Retina (tissue), 1 donor: ENCODE measurements around the gene RELA.
"Not testable (repeated sequence)": the region's sequence is repeated elsewhere in the genome, so short reads cannot be mapped to it uniquely, and the experiment has no call there.

Experiments used
- DNase-seq: peaks from one replicate; pipeline ENCODE4 v3.0.0-alpha.2; 2016

The RELA gene

DNA sequence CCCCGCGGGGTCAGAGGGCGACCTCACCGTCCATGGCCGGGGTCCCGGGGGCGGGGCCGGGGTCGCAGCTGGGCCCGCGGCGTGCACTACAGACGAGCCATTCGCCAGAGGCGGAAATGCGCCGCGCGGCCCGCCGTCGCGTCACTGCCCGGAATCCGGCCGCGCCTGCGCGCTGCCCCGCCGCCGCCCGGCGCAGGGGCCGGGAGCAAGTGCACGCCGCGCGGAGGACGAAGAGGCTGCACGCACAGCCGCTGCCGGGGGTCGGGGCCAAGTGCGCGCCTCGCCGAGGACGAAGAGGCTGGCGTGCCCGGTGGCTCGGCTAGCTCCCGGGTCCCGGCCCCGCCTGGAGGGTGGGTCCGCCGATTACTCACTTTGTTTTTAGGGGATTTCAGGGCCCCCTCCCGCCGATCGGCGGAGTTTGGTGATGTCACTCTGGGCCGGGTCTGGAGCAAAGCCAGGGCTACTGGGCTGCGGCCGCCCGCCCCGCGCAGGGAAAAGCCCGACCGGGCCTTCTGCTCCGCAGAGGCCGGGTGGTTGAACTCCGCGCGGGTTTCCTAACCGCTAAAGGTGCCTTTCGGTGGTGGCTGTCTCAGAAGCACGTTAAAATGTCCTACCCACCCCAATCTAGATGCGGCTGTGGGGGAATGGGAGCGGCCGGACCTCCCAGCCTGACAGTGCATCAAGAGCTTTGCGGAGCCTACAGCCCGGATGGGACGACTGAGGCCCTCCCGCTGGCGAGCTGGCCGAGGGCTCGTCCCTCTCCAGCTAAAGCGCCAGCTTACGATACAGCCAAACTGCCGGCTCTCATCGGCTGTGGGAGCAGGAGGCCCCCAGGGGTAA lies at the start of gene RELA:
Gene RELA, minus strand, starts transcription at position 118 of the 840 bp plus-strand sequence. Its CDS starts 84 bp downstream, at position 34.
- peak; percentile 96 for DNase-seq

DNA sequence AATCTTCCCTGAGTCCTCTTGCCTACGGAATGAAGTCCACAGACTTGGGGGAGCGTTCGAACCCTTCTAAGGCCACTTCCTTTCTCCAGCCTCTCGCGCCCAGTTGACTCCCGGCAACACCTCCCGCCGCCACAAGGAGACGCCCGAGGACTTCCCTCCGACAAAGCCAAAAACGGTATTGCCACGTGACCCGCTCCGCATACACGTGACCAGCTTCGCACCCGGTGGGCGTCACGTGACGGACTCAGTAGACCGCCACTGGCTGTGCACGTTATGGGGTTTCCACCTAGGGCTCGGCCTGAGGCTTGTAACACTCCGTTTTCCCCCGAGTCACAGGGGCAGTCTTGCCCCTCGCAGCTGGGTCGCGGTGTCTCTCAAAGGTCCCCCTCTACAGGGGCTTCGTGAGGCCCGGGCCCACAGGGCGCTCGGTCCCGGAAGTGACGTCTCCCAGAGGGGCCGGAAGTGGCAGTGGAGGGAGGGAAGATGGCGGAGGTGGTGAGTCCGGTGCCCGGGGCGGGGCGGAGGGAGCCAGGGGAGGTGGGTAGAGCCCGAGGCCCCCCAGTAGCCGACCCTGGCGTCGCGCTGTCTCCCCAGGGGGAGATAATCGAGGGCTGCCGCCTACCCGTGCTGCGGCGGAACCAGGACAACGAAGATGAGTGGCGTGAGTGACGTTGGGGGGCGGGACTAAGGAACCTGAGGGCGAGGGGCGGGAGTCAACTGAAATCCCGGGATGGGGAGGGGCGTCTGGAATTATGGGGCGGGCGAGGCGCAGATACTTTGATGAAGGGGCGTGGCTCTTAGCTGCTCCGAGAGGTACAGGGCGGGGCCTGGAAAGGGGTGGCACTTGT lies 49.3 kb upstream of the RELA start, which contains the start of gene KAT5:
Gene KAT5, plus strand, starts transcription at position 468 of the 848 bp plus-strand sequence. Its CDS starts 16 bp downstream, at position 484.
- peak; percentile 100 for DNase-seq

DNA sequence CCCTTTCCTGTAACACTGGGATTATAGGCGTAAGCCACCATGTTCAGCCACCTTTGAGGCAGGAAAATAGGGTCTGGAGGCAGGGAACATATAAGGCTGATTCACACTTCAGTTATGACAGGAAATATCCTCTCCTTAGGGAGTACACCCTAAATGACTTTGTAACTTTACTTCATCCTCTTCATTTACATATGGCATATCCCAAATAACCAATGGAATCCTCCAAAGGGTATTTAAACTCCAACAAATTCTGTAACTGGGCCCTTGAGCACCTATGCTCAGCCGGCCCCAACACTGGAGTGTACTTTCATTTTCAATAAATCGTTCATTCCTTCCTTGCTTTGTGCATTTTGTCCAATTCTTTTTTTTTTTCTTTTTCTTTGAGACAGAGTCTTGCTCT lies 47.7 kb upstream of the RELA start:
- DNase-seq = no peak

DNA sequence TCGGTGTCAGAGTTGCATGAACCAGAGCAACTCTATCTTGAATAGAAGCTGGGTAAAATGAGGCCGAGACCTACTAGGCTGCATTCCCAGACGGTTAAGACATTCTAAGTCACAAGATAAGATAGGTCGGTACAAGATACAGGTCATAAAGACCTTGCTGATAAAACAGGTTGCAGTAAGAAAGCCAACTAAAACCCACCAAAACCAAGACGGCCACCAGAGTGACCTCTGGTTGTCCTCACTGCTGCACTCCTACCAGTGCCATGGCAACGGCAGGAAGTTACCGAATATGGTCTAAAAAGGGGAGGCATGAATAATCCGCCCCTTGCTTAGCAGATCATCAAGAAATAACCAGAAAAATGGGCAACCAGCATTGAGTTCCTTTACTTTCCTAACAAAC lies 46.9 kb upstream of the RELA start:
- DNase-seq = no peak

DNA sequence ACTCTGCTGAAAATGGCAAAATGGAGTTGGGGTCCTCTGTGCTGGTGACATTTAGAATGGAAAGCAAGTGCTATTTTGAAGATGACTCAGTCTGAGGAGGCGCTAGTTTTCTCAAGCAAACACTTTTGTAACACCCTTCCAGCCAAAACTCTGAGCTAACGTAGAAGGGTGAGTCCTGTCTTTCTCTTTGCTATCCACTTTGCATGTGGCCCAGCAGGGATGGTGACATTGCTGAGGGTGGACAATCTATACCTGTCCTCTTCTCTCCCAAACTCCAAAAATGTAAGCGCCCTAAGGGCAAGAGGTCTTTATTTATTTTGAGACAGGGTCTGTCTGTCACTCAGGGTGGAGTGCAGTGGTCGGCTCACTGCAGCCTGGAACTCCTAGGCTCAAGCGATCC lies 45.7 kb upstream of the RELA start:
- DNase-seq = no peak

DNA sequence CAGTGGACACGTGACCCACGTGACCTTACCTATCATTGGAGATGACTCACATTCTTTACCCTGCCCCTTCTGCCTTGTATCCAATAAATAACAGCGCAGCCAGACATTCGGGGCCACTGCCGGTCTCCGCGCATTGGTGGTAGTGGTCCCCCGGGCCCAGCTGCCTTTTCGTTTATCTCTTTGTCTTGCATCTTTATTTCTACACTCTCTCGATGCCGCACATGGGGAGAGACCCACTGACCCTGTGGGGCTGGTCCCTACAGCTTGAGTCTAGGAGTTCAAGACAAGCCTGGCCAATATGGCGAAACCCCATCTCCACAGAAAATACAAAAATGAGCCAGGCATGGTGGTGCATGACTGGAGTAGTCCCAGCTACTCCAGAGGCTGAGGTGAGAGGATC lies 44.3 kb upstream of the RELA start:
- not testable (repeated sequence) for DNase-seq

DNA sequence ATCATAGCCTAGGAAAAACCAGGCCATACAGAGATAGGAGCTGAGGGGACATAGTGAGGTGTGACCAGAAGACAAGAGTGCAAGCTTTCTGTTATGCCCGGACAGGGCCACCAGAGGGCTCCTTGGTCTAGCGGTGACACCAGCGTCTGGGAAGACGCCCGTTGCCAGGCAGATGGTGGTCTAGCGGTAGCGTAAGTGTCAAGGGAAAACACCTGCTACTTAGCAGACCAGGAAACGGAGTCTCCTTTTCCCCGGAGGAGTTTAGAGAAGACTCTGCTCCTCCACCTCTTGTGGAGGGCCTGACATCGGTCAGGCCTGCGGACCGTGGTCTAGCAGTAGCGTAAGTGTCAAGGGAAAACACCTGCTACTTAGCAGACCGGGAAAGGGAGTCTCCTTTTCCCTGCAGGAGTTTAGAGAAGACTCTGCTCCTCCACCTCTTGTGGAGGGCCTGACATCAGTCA lies 43.6 kb upstream of the RELA start:
- DNase-seq = peak; percentile 81

DNA sequence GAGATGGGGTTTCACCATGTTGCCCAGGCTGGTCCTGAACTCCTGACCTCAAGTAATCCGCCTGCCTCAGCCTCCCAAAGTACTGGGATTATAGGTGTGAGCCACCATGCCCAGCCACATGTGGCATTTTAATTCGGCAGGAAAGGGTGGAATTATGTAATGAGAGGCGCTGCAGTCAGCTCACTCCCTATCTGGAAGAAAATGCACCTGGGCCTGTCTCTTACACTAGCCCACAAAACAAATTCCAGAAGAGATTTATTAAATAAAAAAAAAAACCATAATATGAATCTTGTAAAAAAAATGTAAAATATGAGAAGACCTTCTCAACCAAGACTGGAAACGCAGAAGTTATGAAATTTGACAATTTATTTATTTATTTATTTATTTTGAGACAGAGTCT lies 41.1 kb upstream of the RELA start:
- no peak for DNase-seq

DNA sequence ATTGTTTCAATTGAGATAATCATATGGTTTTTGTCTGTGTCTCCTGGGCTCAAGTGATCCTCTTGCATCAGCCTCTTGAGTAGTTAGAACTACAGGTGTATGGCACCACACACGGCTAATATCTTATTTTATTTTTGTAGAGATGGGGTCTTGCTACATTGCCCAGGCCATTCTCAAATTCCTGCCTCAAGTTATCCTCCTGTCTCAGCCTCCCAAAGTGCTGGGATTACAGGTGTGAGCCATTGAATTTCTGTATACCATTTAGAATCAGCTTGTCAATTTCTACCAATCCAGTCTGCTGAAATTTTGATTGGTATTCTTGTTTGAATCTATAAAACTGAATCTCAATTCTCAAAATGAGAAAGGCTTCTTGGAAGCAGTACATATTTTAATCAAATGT lies 39.0 kb upstream of the RELA start:
- DNase-seq = no peak

DNA sequence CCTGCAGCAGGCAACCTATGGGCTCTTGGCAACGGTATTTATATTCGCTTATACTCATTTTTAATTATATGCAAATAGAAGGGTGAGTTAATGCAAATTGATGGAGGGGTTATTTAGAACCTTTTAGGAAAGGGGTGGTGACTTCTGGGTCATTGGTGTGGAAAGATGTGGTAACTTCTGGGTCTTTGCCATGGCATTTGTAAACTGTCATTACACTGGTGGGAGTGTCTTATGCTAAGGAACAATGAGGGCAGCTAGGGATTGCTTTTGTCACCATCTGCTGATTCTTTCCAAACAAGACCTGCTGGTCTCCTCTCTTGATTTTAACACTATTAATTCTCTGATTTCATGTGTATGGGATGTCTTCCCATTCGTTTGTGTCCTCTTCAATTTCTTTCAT lies 37.7 kb upstream of the RELA start:
- no peak for DNase-seq

DNA sequence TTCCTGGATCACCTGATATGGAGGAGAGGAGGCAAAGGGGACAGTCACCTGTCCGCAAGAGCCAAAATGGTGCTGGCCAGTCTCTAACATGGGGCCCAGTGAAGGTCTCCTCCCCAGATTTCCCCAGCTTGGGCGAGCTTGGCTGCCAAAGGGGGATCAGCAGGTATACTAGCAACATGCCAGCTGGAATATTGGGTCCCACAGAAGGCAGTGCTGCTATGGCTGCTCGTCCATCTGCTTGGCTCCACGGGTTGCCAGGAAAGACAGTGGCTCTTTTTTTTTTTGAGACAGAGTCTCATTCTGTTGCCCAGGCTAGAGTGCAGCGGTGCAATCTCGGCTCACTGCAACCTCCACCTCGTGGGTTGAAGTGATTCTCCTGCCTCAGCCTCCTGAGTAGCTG lies 36.6 kb upstream of the RELA start:
- no peak for DNase-seq

DNA sequence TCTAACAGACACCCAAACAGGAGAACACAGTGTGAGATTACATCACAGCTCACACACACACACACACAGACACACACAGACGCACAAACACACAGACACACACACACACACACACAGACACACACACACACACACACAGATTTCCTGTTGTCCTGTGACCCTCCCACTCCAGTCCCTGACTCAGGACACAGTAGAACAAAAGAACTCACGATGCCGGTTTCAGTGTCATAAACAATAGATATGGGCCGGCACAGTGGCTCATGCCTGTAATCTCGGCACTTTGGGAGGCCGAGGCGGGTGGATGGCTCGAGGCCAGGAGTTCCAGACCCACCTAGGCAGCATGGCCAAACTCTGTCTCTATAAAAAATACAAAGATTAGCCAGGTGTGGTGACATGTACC lies 35.5 kb upstream of the RELA start:
- DNase-seq = no peak

DNA sequence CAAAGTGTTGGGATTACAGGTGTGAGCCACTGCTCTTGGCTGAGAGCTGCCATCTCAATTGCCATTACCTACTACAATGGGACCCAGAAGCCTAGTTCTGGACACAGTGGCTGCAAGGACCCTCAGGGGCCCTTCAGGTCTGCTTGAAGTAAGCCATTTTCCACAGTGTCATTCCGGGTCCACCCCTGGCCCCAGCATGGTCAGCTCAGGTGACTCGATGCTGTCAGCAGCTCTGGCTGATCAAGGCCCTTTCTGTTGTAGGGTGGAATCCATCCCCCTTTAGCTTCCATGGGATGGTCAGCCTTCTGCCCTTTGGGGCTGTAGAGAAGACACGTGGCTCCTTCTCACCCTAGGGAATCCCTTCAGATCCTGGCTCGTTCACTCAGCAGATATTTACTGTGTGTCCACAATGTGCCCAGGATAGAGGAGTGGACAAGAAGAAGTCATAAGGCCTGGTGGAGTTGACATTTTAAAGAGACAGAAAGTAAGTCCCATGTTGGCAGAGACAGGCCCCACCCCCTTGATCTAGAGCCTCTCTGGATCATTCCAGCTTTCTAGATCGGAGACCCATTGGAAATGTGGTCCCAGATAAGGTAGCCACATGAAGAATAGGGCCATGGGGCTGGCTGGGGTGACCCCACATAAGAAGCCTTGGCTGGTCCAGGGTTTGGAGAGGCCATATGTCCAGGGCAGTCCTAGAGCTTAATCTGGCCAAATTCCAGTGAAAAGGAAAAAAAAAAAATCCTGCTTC lies 34.3 kb upstream of the RELA start:
- no peak for DNase-seq

DNA sequence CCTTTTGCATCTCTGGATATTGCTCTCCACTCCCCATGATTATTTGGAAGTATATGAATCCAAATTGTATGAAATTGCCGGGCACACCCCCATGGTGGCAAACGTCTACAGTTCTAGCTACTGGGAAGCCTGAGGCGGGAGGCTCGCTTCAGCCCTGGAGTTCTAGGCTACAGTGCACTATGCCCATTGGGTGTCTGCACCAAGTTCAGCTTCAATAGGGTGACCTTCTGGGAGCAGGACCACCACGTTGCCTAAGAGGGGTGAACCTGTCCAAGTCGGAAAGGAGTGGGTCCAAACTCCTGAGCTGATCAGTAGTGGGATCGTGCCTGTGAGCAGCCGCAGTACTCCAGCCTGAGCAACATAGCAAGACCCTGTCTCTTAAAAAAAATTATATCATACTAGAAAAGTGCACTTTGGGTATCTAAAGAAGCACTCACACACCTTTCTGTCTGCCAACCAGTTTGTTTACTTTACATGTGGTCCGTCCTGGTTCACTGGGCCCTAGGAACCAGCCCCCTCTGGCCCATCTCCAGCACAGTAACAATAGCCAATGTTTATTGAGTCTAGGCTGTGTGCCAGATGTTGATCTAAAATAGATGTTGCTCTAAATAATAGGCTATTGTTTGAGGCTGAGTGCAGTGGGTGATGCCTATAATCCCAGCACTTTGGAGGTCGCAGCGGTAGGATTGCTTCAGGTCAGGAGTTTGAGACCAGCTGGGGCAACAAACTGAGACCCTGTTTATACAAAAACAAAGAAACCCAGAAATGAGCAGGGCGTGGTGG lies 32.9 kb upstream of the RELA start:
- no peak for DNase-seq

DNA sequence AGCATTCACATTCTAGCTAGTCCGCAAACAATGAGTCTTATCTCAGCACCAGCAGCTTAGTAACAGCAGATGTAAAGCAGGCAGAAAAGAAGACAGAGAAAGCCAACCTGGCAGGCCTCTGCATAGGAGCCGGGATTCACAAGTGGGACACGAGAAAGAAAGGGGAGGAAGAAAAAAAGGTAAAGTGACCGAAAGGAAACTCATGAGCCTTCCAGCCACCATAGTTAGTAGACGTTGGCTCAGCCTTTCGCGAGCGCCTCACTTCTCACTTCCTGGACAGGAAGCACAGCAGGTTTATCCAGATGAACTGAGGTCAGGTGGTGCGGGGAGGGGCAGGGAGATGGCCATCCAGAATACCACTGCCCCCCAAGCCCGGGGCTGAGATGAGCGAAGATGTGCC lies 29.7 kb upstream of the RELA start:
- DNase-seq = no peak

DNA sequence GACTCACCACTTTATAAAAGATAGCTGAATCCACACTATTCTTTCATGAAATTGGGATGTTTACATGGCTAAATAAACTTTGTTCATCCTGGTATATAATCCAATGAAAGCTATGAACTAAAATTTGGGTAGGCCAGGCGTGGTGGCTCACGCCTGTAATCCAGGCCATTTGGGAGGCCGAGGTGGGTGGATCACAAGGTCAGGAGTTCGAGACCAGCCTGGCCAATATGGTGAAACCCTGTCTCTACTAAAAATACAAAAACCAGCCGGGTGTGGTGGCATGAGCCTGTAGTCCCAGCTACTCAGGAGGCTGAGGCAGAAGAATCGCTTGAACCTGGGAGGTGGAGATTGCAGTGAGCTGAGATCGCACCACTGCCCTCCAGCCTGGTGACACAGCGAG lies 29.1 kb upstream of the RELA start:
- not testable (repeated sequence) for DNase-seq

DNA sequence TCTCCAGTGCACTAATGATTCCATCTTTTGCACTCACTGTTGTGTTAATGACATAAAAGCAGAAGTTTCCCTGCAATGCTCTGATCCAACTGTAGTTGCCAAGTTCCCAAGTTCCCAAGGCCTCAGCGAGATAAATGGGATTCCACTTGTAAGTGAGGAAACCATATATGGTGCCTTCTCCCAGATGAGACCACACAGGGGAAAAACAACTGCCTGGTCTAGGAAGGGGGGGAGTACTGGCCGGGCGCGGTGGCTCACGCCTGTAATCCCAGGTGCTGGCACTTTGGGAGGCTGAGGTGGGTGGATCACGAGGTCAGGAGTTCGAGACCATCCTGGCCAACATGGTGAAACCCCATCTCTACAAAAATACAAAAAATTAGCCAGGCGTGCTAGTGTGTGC lies 23.3 kb upstream of the RELA start:
- DNase-seq = no peak

DNA sequence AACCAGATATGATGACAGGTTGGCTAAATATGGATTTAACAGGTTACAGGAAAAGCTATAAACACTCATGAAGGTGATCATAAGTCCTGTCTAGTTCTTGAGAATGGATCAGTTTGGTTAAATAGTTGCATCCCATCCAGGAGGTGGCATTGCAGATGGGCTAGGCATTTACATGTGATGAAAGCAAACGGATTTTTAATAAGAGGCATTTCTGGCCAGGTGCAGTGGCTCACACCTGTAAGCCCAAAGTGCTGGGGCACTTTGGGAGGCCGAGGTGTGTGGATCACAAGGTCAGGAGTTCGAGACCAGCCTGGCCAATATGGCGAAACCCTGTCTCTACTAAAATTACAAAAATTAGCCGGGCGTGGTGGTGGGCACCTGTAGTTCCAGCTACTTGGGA lies 20.8 kb upstream of the RELA start:
- not testable (repeated sequence) for DNase-seq

DNA sequence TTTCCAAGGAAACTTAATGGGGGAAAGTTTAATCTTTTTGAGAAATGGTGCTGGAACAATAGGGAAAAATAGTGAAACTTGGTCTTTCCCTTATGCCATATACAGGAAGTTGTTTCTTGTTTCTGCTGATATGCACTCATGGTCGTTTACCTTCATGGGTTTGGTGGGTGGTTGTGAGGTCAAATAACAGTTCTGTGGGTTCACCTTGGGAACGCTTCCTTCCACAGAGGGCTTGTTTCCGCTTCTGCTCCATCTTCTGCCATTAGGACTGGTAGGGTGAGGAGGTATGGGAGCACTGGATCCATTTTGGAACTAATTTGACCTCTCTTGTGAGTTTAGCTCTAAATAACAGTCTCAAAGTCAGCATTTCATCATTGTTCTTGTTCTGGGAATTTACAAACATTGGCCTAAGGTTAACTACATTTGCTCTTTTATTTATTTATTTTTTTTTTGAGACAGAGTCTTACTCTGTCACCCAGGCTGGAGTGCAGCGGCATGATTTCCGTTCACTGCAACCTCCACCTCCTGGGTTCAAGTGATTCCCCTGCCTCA lies 17.6 kb upstream of the RELA start:
- no peak for DNase-seq

DNA sequence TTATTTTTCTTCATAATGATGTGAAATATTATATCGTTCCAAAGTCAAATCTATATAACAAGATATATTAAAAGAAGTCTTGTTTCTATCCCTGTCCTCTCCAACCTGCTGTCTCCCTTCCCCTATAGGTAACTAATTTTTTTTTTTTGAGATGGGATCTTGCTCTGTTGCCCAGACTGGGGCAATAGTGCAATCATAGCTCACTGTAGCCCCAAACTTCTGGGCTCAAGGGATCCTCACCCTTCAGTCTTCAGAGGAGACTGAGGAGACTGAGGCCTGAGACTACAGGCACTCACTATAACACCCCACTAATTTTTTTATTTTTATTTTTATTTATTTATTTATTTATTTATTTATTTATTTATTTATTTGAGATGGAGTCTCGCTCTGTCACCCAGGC lies 10.3 kb upstream of the RELA start:
- DNase-seq = no peak

DNA sequence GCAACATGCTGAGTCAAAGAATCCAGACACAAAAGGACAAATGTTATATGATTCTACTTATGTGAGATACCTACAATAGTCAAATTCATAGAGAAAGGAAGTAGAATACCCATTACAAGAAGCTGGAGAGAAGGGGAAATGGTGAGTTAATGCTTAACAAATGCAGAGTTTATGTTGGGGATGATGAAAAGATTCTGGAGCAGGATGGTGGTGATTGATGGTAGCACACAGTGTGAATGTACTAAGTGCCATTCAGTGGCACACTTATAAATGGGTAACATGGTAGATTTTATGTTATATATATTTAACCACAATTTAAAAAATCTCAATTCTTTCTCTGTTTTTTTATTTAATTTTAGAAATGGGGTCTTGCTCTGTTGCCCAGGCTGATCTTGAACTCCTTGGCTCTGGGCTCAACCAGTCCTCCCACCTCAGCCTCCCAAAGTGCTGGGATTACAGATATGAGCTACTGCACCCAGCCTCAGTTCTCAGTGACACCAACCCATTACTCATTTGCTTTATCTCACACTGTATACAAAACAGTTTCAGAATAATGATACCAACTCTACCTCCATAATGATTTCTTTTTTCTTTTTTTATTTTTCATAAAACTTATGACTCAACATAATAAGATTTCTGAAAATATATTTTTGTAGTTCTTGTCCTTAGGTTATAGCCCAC lies 9.6 kb upstream of the RELA start:
- no peak for DNase-seq
